Chondrocyte (in vitro differentiated cells): ENCODE results near the gene ERCC4. TPM values are rescaled to one million over a fixed set of nuclear protein-coding genes. Genes with fewer than 3 reads are reported as not detected.

Source experiments
- DNase-seq: peaks from one replicate; pipeline ENCODE4 v3.0.0; 2021; ENCODE audit warnings: mixed read lengths, low spot score
- H3K27ac Mint-ChIP-seq: one replicate; pipeline ENCODE4 v1.8.0; 2021; ENCODE audit warnings: mild to moderate bottlenecking, moderate library complexity, mixed read lengths; ENCODE audit not compliant: unreplicated experiment
- H3K27me3 Mint-ChIP-seq: 2 replicates; pipeline ENCODE4 v1.8.0; 2021; ENCODE audit warnings: low read depth, mixed read lengths
- H3K36me3 Mint-ChIP-seq: 2 replicates; pipeline ENCODE4 v1.8.0; 2021; ENCODE audit warnings: low read depth, mixed read lengths
- H3K4me1 Mint-ChIP-seq: 2 replicates; pipeline ENCODE4 v1.8.0; 2021; ENCODE audit warnings: low read depth, mild to moderate bottlenecking, mixed read lengths
- H3K4me3 Mint-ChIP-seq: one replicate; pipeline ENCODE4 v1.8.0; 2021; ENCODE audit warnings: mild to moderate bottlenecking, moderate library complexity, mixed read lengths; ENCODE audit not compliant: unreplicated experiment
- H3K9me3 Mint-ChIP-seq: 2 replicates; pipeline ENCODE4 v1.8.0; 2021; ENCODE audit warnings: low read depth, mixed read lengths
- CTCF ChIP-seq: fragments of 200-600 bp; sonication (generic); IDR thresholded peaks from 2 replicates; pipeline ENCODE4 v1.5.0; 2021; ENCODE audit warnings: antibody characterized with exemption, mild to moderate bottlenecking, moderate library complexity
- total RNA-seq: library from RNA; stranded (reverse); gene quantifications from 3 replicates; pipeline ENCODE4 v1.2.1, GENCODE V29; 2021

ERCC4 gene
- total RNA-seq, 1 donor from 2014 or later: 18.5 TPM

GRCh38 chr16:13896543-13897182 is 23.3 kb upstream of the ERCC4 start:
- Mint-ChIP-seq H3K4me1 (peaks cover 16% of the 10 kb centered on the region), H3K36me3 (no peaks in the 10 kb centered on the region), H3K4me3 (no peak overlapping the region), H3K27me3 (peaks cover 16% of the 10 kb centered on the region), H3K27ac (no peak overlapping the region), H3K9me3 (peaks cover 3% of the 10 kb centered on the region)
- DNase-seq: no peak
- TF ChIP-seq CTCF: peak; percentile 42

- H3K4me3 Mint-ChIP-seq: no peak overlapping the region
These were observed 22.1 kb upstream of the ERCC4 start for GRCh38 chr16:13897806-13898205.

GRCh38 chr16:13898233-13898632 is 21.7 kb upstream of the ERCC4 start:
- no peak for TF ChIP-seq CTCF
- Mint-ChIP-seq H3K27me3 (peaks cover 16% of the 10 kb centered on the region), H3K27ac (peak overlapping the region; percentile 10), H3K4me3 (no peak overlapping the region), H3K4me1 (peaks cover 26% of the 10 kb centered on the region), H3K9me3 (peaks cover 8% of the 10 kb centered on the region), H3K36me3 (peaks cover 1% of the 10 kb centered on the region)
- no peak for DNase-seq

More at GRCh38 chr16:13897806-13898205, 22.1 kb upstream of the ERCC4 start:
- H3K27me3 Mint-ChIP-seq: peaks cover 16% of the 10 kb centered on the region
- peaks cover 8% of the 10 kb centered on the region for H3K9me3 Mint-ChIP-seq
- peaks cover 1% of the 10 kb centered on the region for H3K36me3 Mint-ChIP-seq
- no peak for TF ChIP-seq CTCF
- DNase-seq: no peak
- H3K27ac Mint-ChIP-seq: peak overlapping the region; percentile 10
- H3K4me1 Mint-ChIP-seq: peaks cover 22% of the 10 kb centered on the region

- TF ChIP-seq CTCF: no peak
- H3K36me3 Mint-ChIP-seq: peaks cover 1% of the 10 kb centered on the region
- H3K27ac Mint-ChIP-seq: no peak overlapping the region
- peaks cover 10% of the 10 kb centered on the region for H3K9me3 Mint-ChIP-seq
- no peak for DNase-seq
- peaks cover 27% of the 10 kb centered on the region for H3K4me1 Mint-ChIP-seq
- H3K4me3 Mint-ChIP-seq: no peak overlapping the region
- peaks cover 2% of the 10 kb centered on the region for H3K27me3 Mint-ChIP-seq
These were observed 17.9 kb upstream of the ERCC4 start for GRCh38 chr16:13902052-13902451.

- H3K4me3 Mint-ChIP-seq: no peak overlapping the region
- peaks cover 1% of the 10 kb centered on the region for H3K36me3 Mint-ChIP-seq
- H3K27ac Mint-ChIP-seq: peak overlapping the region; percentile 91
- peaks cover 4% of the 10 kb centered on the region for H3K27me3 Mint-ChIP-seq
- DNase-seq: no peak
- H3K4me1 Mint-ChIP-seq: peaks cover 21% of the 10 kb centered on the region
- H3K9me3 Mint-ChIP-seq: peaks cover 10% of the 10 kb centered on the region
- TF ChIP-seq CTCF: no peak
These were observed 17.3 kb upstream of the ERCC4 start for GRCh38 chr16:13902677-13903076.
